SU-DHL-6 (cell line): ENCODE results near the gene RGS11.

Experiments
- H2AFZ ChIP-seq: fragments of 200-600 bp; sonication (generic); 2 replicates; pipeline ENCODE4 v1.6.1; 2014; ENCODE audit warnings: low read depth, mild to moderate bottlenecking, moderate library complexity, mixed read lengths, antibody characterized with exemption, low read length; ENCODE audit not compliant: severe bottlenecking
- H3F3A ChIP-seq: fragments of 200-600 bp; shearing (Covaris generic); 2 replicates; pipeline ENCODE4 v1.6.0; 2016; ENCODE audit warnings: antibody characterized with exemption, mild to moderate bottlenecking; ENCODE audit not compliant: insufficient read depth
- H3K27ac ChIP-seq: fragments of 200-600 bp; sonication (generic); 2 replicates; pipeline ENCODE4 v1.5.1; 2016; ENCODE audit warnings: low read depth, mild to moderate bottlenecking, low read length, moderate library complexity, mixed read lengths
- H3K27me3 ChIP-seq: fragments of 200-600 bp; sonication (generic), shearing (Covaris generic); 2 replicates; pipeline ENCODE4 v1.6.0; 2014; ENCODE audit warnings: mild to moderate bottlenecking, low read length
- H3K36me3 ChIP-seq: fragments of 200-600 bp; sonication (generic); 2 replicates; pipeline ENCODE4 v1.6.1; 2014; ENCODE audit warnings: mild to moderate bottlenecking, low read length, mixed read lengths
- H3K4me2 ChIP-seq: fragments of 300-600, 200-600 bp; shearing (Covaris generic), sonication (generic); 2 replicates; pipeline ENCODE4 v1.6.0; 2014; ENCODE audit warnings: low read length, low read depth, mild to moderate bottlenecking; ENCODE audit not compliant: poor library complexity, severe bottlenecking
- H3K4me3 ChIP-seq: fragments of 200-600 bp; sonication (generic); 2 replicates; pipeline ENCODE4 v1.5.1; 2014; ENCODE audit warnings: antibody characterized with exemption, low read length, mild to moderate bottlenecking, mixed read lengths; ENCODE audit not compliant: insufficient read depth, poor library complexity, severe bottlenecking
- H3K79me2 ChIP-seq: fragments of 200-600 bp; sonication (generic); 2 replicates; pipeline ENCODE4 v1.6.1; 2014; ENCODE audit warnings: mild to moderate bottlenecking, low read length, moderate library complexity; ENCODE audit not compliant: insufficient read depth
- H3K9ac ChIP-seq: fragments of 200-600 bp; sonication (generic); 2 replicates; pipeline ENCODE4 v1.7.0; 2014; ENCODE audit warnings: mild to moderate bottlenecking, low read length
- H3K9me2 ChIP-seq: fragments of 200-600 bp; sonication (generic); replicated peaks from 2 replicates; pipeline ENCODE4 v1.6.1; 2014; ENCODE audit warnings: low read length; ENCODE audit not compliant: insufficient read depth
- H3K9me3 ChIP-seq: fragments of 200-600 bp; sonication (generic); 2 replicates; pipeline ENCODE4 v1.6.1; 2014; ENCODE audit warnings: low read length, mixed read lengths; ENCODE audit not compliant: insufficient read depth
- H4K20me1 ChIP-seq: fragments of 200-600 bp; sonication (generic); 2 replicates; pipeline ENCODE4 v1.6.1; 2014; ENCODE audit warnings: low read depth, mild to moderate bottlenecking, antibody characterized with exemption, low read length, moderate library complexity, mixed read lengths
- EZH2phosphoT487 ChIP-seq: fragments of 200-600 bp; sonication (generic), shearing (Covaris generic); conservative IDR thresholded peaks from 2 replicates; pipeline ENCODE4 v1.6.1; 2018; ENCODE audit warnings: mild to moderate bottlenecking, antibody characterized with exemption, low read length, moderate library complexity, mixed read lengths
- TF ChIP-seq, protein P1 (sequence below): fragments of 200-600 bp; sonication (generic); IDR thresholded peaks from one replicate; pipeline ENCODE4 v1.5.1; 2017; ENCODE audit warnings: antibody characterized with exemption, mild to moderate bottlenecking, low read length, moderate library complexity; ENCODE audit not compliant: insufficient read depth, poor library complexity, severe bottlenecking

Gene RGS11

DNA sequence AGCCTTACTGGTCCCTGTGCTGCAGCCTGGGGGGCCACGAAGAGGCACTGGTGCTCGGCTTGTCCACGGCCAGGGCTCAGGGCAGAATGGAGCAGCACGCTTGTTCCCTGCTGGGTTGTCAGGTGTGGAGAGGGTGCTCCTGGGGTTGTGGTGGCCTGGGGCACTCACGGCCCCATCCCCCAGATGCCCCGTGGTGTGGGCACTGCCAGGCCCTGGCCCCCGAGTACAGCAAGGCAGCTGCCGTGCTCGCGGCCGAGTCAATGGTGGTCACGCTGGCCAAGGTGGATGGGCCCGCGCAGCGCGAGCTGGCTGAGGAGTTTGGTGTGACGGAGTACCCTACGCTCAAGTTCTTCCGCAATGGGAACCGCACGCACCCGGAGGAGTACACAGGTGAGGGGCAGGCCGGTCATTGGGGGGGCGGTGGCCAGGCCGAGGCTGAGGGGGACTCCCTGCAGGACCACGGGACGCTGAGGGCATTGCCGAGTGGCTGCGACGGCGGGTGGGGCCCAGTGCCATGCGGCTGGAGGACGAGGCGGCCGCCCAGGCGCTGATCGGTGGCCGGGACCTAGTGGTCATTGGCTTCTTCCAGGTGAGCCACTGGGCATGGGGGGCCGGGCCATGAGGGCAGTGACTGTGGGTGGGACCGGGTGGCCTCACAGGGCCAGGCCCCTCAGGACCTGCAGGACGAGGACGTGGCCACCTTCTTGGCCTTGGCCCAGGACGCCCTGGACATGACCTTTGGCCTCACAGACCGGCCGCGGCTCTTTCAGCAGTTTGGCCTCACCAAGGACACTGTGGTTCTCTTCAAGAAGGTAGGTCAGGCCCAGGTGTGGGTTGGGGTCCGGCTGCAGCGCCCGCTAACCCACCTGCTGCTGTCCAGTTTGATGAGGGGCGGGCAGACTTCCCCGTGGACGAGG is 8.7 kb upstream of the RGS11 start:
- no peaks in the 10 kb centered on the region for H3K79me2 ChIP-seq
- no peaks in the 10 kb centered on the region for H3K36me3 ChIP-seq
- no peaks in the 10 kb centered on the region for H3F3A ChIP-seq
- no peaks in the 10 kb centered on the region for H3K9me3 ChIP-seq
- H3K27ac ChIP-seq, result no peak overlapping the region
- H3K9me2 ChIP-seq, result no peaks in the 10 kb centered on the region
- no peak overlapping the region for H2AFZ ChIP-seq
- H3K4me2 ChIP-seq, result no peak overlapping the region
- no peaks in the 10 kb centered on the region for H4K20me1 ChIP-seq
- H3K4me3 ChIP-seq, result no peak overlapping the region
- no peaks in the 10 kb centered on the region for H3K27me3 ChIP-seq
- TF ChIP-seq, protein P1, sequence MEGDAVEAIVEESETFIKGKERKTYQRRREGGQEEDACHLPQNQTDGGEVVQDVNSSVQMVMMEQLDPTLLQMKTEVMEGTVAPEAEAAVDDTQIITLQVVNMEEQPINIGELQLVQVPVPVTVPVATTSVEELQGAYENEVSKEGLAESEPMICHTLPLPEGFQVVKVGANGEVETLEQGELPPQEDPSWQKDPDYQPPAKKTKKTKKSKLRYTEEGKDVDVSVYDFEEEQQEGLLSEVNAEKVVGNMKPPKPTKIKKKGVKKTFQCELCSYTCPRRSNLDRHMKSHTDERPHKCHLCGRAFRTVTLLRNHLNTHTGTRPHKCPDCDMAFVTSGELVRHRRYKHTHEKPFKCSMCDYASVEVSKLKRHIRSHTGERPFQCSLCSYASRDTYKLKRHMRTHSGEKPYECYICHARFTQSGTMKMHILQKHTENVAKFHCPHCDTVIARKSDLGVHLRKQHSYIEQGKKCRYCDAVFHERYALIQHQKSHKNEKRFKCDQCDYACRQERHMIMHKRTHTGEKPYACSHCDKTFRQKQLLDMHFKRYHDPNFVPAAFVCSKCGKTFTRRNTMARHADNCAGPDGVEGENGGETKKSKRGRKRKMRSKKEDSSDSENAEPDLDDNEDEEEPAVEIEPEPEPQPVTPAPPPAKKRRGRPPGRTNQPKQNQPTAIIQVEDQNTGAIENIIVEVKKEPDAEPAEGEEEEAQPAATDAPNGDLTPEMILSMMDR, result no peak
- TF ChIP-seq EZH2phosphoT487, result no peak
- no peak overlapping the region for H3K9ac ChIP-seq

DNA sequence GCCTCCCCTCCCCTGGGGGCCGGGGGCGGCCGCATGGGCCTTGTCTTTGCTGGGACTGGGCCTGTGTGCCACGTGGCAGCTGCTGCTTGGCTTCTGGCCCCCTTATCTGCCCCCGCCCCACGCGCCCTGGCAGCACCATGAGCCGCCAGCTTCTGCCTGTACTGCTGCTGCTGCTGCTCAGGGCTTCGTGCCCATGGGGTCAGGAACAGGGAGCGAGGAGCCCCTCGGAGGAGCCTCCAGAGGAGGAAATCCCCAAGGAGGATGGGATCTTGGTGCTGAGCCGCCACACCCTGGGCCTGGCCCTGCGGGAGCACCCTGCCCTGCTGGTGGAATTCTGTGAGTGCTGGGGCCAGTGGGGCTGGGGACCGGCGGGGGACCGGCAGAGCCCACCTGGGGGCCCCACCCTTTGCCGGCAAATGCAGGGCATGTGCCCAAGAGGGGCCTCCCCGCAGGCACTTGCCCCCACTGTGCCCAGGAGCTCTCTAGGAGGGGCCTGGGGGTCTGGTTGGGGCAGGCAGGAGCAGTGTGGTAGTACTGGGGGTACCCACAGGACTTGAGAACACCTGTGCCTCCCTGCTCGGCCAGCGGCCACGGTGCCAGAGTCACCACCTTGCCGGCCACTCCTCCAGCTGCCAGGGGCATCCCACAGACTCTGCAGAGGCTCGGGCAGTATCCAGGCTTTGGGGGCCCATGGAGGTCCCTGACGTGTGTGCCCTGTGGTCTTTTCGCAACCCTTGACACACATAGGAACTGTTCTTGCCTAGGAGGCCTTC is 7.5 kb upstream of the RGS11 start, which contains the start of gene PDIA2:
Gene PDIA2, plus strand, starts transcription at position 132 of the 773 bp plus-strand sequence. Its CDS starts 6 bp downstream, at position 138.
- H3K36me3 ChIP-seq, result no peaks in the 10 kb centered on the region
- H3K4me2 ChIP-seq, result no peak within 1 kb of the TSS
- TF ChIP-seq, protein P1, result no peak
- no peak for TF ChIP-seq EZH2phosphoT487
- H3K9me2 ChIP-seq, result no peaks in the 10 kb centered on the region
- no peaks in the 10 kb centered on the region for H4K20me1 ChIP-seq
- H3K9ac ChIP-seq, result no peak within 1 kb of the TSS
- no peaks in the 10 kb centered on the region for H3K9me3 ChIP-seq
- no peaks in the 10 kb centered on the region for H3K79me2 ChIP-seq
- H3F3A ChIP-seq, result no peaks in the 10 kb centered on the region
- no peak within 1 kb of the TSS for H3K4me3 ChIP-seq
- no peak within 1 kb of the TSS for H3K27ac ChIP-seq
- no peak within 1 kb of the TSS for H2AFZ ChIP-seq
- H3K27me3 ChIP-seq, result no peaks in the 10 kb centered on the region

DNA sequence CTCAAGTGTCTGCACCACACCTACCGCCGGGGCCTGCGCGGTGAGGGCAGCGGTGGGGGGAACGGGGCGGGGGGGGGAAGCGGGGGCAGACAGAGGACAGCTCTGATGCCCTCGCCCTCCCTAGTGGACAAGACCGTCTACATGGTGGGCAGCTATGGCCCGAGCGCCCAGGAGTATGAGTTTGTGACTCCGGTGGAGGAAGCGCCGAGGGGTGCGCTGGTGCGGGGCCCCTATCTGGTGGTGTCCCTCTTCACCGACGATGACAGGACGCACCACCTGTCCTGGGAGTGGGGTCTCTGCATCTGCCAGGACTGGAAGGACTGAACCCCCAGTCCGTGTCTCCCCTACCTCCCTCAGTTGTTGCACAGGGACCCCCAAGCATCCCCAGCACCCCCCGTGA is 6.7 kb upstream of the RGS11 start:
- Histone ChIP-seq H3K4me2 (no peak overlapping the region), H3K27ac (no peak overlapping the region), H3K27me3 (no peaks in the 10 kb centered on the region)

More for the DNA sequence above, 6.7 kb upstream of the RGS11 start:
- TF ChIP-seq EZH2phosphoT487, result no peak
- TF ChIP-seq, protein P1, result no peak
- no peaks in the 10 kb centered on the region for H3K9me2 ChIP-seq
- no peak overlapping the region for H2AFZ ChIP-seq
- H3K9me3 ChIP-seq, result no peaks in the 10 kb centered on the region
- H3F3A ChIP-seq, result no peaks in the 10 kb centered on the region
- H3K36me3 ChIP-seq, result no peaks in the 10 kb centered on the region
- no peak overlapping the region for H3K4me3 ChIP-seq
- no peak overlapping the region for H3K9ac ChIP-seq
- no peaks in the 10 kb centered on the region for H3K79me2 ChIP-seq
- no peaks in the 10 kb centered on the region for H4K20me1 ChIP-seq
